Tibial nerve (tissue), 4 donors: ENCODE measurements around the gene CREG2.

Experiments used
- CTCF ChIP-seq, 5 experiments: fragments of 200-600 bp in 3 of 5; fragments of 450-650 bp in 2 of 5; sonication (generic) in 3 of 5; IDR thresholded peaks; one replicate each; pipeline ENCODE4 v1.5.1; 2016 to 2019; ENCODE audit warnings: antibody characterized with exemption in 5 of 5, mild to moderate bottlenecking in 3 of 5, moderate library complexity in 2 of 5
- EP300 ChIP-seq, 2 donors: sonication (generic); formaldehyde crosslinking; IDR thresholded peaks; one replicate each; pipeline ENCODE4 v1.6.1; 2017; ENCODE audit warnings: antibody characterized with exemption in 2 of 2, mild to moderate bottlenecking in 1 of 2

GRCh38 chr2:101325425-101325824 is 61.9 kb downstream of the CREG2 start:
- no peak for TF ChIP-seq EP300 (IDR thresholded peaks at IDR 0.05)
- TF ChIP-seq CTCF (IDR thresholded peaks at IDR 0.05) = no peak
